Gastroesophageal sphincter (tissue), 3 donors: ENCODE measurements around the gene MYH11.

ENCODE experiments used
- EP300 ChIP-seq: sonication (generic); formaldehyde crosslinking; IDR thresholded peaks from one replicate; pipeline ENCODE4 v1.6.1; 2017; ENCODE audit warnings: antibody characterized with exemption, mild to moderate bottlenecking
- POLR2A ChIP-seq, 2 donors: fragments of 450-650 bp; IDR thresholded peaks; one replicate each; pipeline ENCODE4 v1.6.1; 2017; ENCODE audit warnings: antibody characterized with exemption in 2 of 2, mild to moderate bottlenecking in 2 of 2, moderate library complexity in 1 of 2
- POLR2AphosphoS5 ChIP-seq: sonication (generic); formaldehyde crosslinking; IDR thresholded peaks from one replicate; pipeline ENCODE4 v1.6.1; 2017; ENCODE audit warnings: antibody characterized with exemption
- TF ChIP-seq, protein P1 (sequence below), 4 experiments: fragments of 200-600 bp in 2 of 4; fragments of 450-650 bp in 2 of 4; sonication (generic) in 1 of 4; IDR thresholded peaks; one replicate each; pipeline ENCODE4 v1.5.1; 2017 to 2019; ENCODE audit warnings: antibody characterized with exemption in 4 of 4, mild to moderate bottlenecking in 2 of 4, moderate library complexity in 2 of 4

DNA sequence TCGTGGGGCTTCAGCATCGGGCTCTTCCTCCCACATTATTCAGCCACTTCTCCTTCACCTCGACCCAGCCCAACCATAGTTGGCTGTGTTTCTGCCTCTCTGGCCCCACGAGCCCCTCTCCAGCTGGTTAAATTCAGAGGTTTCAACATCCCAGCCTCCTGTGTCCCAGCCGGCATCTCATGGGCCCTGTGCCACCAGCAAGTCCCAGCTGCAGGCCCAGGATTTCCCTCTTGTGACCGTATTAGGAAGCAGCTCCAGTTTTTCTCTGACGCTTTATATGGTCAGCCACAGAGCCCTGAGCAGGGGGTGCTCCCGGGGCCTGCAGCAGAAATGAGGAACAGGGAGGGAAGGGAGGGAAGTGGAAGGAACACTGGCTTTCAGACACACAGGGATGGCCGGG lies 27.4 kb downstream of the MYH11 start:
- TF ChIP-seq, protein P1, sequence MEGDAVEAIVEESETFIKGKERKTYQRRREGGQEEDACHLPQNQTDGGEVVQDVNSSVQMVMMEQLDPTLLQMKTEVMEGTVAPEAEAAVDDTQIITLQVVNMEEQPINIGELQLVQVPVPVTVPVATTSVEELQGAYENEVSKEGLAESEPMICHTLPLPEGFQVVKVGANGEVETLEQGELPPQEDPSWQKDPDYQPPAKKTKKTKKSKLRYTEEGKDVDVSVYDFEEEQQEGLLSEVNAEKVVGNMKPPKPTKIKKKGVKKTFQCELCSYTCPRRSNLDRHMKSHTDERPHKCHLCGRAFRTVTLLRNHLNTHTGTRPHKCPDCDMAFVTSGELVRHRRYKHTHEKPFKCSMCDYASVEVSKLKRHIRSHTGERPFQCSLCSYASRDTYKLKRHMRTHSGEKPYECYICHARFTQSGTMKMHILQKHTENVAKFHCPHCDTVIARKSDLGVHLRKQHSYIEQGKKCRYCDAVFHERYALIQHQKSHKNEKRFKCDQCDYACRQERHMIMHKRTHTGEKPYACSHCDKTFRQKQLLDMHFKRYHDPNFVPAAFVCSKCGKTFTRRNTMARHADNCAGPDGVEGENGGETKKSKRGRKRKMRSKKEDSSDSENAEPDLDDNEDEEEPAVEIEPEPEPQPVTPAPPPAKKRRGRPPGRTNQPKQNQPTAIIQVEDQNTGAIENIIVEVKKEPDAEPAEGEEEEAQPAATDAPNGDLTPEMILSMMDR (IDR thresholded peaks at IDR 0.05) = peak in 1 of 4 experiments; percentile 14
- TF ChIP-seq POLR2A (IDR thresholded peaks at IDR 0.05) (peak in 1 of 2 donors; percentile 21), EP300 (peak; percentile 32), POLR2AphosphoS5 (peak; percentile 92)
